Testis (tissue), 3 donors: ENCODE data around the gene CCNC. TPM values are rescaled to one million over a fixed set of nuclear protein-coding genes. Genes with fewer than 3 reads are reported as not detected.

Experiments
- DNase-seq: peaks from one replicate; pipeline ENCODE4 v3.0.0-alpha.2; 2019
- H3K27ac ChIP-seq, 2 donors: fragments of 200-600 bp; sonication (generic); one replicate each; pipeline ENCODE4 v1.5.1; 2019
- H3K27me3 ChIP-seq: fragments of 200-600 bp; sonication (generic); one replicate; pipeline ENCODE4 v1.5.1; 2019
- H3K36me3 ChIP-seq: fragments of 200-600 bp; sonication (generic); one replicate; pipeline ENCODE4 v1.5.1; 2017; ENCODE audit warnings: low read depth; ENCODE audit errors: missing control alignments
- H3K4me1 ChIP-seq: fragments of 200-600 bp; sonication (generic); one replicate; pipeline ENCODE4 v1.5.1; 2019
- H3K4me3 ChIP-seq, 2 donors: fragments of 200-600 bp; sonication (generic); one replicate each; pipeline ENCODE4 v1.5.1; 2017 to 2019
- H3K9me3 ChIP-seq: fragments of 200-600 bp; sonication (generic); one replicate; pipeline ENCODE4 v1.5.1; 2017
- POLR2A ChIP-seq: fragments of 450-650 bp; IDR thresholded peaks from one replicate; pipeline ENCODE4 v1.6.1; 2017; ENCODE audit warnings: antibody characterized with exemption, mild to moderate bottlenecking, moderate library complexity
- WGBS, 2 donors: methylation state at CpG; one replicate each; pipeline ENCODE4 v1.1.5; 2018; 5-methylcytosine and 5-hydroxymethylcytosine counted together
- intact Hi-C: fragments of 100-400 bp; cut with DNase I; formaldehyde crosslinking; loops from one replicate; pipeline ENCODE4 v1.15.1; 2023; ENCODE audit warnings: low total_unique reads
- polyA plus RNA-seq: library from polyadenylated mRNA; stranded (reverse); fragments of 350-450 nt; fragmentation: Illumina TruSeq; extraction: RNeasy Lipid Tissue Mini Kit (QIAGEN cat#74804); gene quantifications from one replicate; pipeline ENCODE4 v1.2.3, GENCODE V29; 2014; ENCODE audit warnings: low read depth, low replicate concordance; ENCODE audit not compliant: insufficient read depth
- total RNA-seq, 2 donors: library from RNA; depleted of rRNA; stranded (reverse); fragments of >200 nt; gene quantifications; one replicate each; pipeline ENCODE4 v1.2.3, GENCODE V29; 2016
- TF ChIP-seq, protein P1 (sequence below), 3 experiments: fragments of 450-650 bp in 2 of 3; fragments of 200-600 bp in 1 of 3; sonication (generic) in 1 of 3; IDR thresholded peaks; one replicate each; pipeline ENCODE4 v1.5.1; 2016 to 2019; ENCODE audit warnings: antibody characterized with exemption in 3 of 3, mild to moderate bottlenecking in 2 of 3, moderate library complexity in 1 of 3

The CCNC gene
- total and polyA plus RNA-seq, 3 donors from 2014 or later, result 22.6 to 27.8 (median 26.3) TPM

DNA sequence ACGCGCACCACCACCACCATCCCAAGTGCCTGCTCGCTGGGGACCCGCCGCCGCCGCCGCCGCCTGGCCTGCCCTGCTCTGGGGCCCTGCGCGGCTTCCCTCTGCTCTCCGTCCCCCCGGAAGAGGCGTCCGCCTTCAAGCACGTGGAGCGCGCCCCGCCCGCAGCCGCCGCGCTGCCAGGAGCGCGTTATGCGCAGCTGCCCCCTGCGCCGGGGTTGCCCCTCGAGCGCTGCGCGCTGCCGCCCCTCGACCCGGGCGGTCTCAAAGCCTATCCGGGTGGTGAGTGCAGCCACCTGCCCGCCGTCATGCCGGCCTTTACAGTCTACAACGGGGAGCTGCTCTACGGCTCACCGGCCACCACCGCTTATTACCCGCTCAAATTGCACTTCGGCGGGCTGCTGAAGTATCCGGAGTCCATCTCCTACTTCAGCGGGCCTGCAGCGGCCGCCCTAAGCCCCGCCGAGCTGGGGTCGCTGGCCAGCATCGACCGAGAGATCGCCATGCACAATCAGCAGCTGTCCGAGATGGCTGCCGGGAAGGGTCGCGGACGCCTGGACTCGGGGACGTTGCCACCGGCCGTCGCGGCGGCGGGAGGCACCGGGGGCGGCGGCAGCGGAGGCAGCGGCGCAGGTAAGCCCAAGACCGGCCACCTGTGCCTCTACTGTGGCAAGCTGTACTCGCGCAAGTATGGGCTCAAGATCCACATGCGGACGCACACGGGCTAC, 45.4 kb upstream of the CCNC start:
- peak overlapping the region; percentile 41 to 62 for H3K4me3 ChIP-seq
- WGBS, 2 donors, result 0 to 1% methylated on average over 20 to 57 of the region's 82 CpGs
- H3K9me3 ChIP-seq, result no peaks in the 10 kb centered on the region
- H3K27ac ChIP-seq, result no peak overlapping the region
- H3K36me3 ChIP-seq, result no peaks in the 10 kb centered on the region
- peaks cover 1% of the 10 kb centered on the region for H3K27me3 ChIP-seq
- intact Hi-C loops, result no loop called here
- DNase-seq, result no peak
- H3K4me1 ChIP-seq, result no peaks in the 10 kb centered on the region
- TF ChIP-seq POLR2A, result no peak
- TF ChIP-seq, protein P1, sequence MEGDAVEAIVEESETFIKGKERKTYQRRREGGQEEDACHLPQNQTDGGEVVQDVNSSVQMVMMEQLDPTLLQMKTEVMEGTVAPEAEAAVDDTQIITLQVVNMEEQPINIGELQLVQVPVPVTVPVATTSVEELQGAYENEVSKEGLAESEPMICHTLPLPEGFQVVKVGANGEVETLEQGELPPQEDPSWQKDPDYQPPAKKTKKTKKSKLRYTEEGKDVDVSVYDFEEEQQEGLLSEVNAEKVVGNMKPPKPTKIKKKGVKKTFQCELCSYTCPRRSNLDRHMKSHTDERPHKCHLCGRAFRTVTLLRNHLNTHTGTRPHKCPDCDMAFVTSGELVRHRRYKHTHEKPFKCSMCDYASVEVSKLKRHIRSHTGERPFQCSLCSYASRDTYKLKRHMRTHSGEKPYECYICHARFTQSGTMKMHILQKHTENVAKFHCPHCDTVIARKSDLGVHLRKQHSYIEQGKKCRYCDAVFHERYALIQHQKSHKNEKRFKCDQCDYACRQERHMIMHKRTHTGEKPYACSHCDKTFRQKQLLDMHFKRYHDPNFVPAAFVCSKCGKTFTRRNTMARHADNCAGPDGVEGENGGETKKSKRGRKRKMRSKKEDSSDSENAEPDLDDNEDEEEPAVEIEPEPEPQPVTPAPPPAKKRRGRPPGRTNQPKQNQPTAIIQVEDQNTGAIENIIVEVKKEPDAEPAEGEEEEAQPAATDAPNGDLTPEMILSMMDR (IDR thresholded peaks at IDR 0.05), result no peak

DNA sequence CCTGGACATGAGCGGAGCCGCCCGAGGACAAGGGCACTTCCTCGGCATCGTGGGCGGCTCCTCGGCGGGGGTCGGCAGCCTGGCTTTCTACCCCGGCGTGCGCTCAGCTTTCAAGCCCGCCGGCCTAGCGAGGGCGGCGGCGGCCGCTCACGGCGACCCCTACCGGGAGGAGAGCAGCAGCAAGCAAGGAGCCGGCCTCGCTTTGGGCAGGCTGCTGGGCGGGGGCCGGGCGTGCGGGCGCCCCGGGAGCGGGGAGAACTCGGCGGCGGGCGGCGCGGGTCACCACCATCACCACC, 44.9 kb upstream of the CCNC start:
- WGBS, 2 donors, result 0% methylated on average over 14 of the region's 37 CpGs; no CpG with 5 or more reads in 1 of the 2 donors

GRCh38 chr6:99612551-99613408, 44.3 kb upstream of the CCNC start:
- Histone ChIP-seq H3K9me3 (no peaks in the 10 kb centered on the region), H3K36me3 (no peaks in the 10 kb centered on the region), H3K27ac (no peak overlapping the region), H3K4me1 (no peaks in the 10 kb centered on the region), H3K4me3 (peak overlapping the region; percentile 41 to 62), H3K27me3 (peaks cover 3% of the 10 kb centered on the region)
- WGBS, 2 donors, result 7 to 11% methylated on average over 45 to 52 of the region's 56 CpGs
- TF ChIP-seq, protein P1 (IDR thresholded peaks at IDR 0.05), result no peak
- no peak for TF ChIP-seq POLR2A
- intact Hi-C loops, result no loop called here
- no peak for DNase-seq

More for the DNA sequence above, 44.9 kb upstream of the CCNC start:
- intact Hi-C loops, result no loop called here
- Histone ChIP-seq H3K4me3 (peak overlapping the region; percentile 41 to 62), H3K36me3 (no peaks in the 10 kb centered on the region), H3K27ac (no peak overlapping the region), H3K4me1 (no peaks in the 10 kb centered on the region), H3K9me3 (no peaks in the 10 kb centered on the region), H3K27me3 (peaks cover 3% of the 10 kb centered on the region)
- peak; percentile 58 for DNase-seq
- no peak for TF ChIP-seq POLR2A
- TF ChIP-seq, protein P1 (IDR thresholded peaks at IDR 0.05), result peak in 1 of 3 experiments; percentile 35

DNA sequence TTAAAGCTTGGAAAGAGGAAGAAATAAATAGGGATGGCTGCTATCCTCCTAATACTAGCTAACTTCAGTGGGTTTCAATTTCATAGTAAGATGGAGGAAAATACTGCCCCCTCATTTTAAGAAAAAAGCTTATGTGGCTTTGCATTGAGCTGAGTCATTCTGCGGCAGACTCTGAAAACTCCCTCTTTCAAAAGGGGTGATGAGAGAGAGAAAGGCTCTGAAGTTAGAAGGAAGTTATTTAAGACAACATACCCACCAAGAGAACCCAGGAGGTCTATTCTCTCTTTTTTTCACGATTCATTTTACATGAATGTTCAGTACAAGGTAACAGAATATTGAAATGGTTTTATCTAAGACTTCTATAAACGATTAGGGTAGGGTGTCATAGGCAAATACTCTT, 42.7 kb upstream of the CCNC start:
- no peaks in the 10 kb centered on the region for H3K4me1 ChIP-seq

More for the DNA sequence above, 42.7 kb upstream of the CCNC start:
- 23 to 24% methylated on average over 3 of the region's 3 CpGs for WGBS, 2 donors
- Histone ChIP-seq H3K27ac (no peak overlapping the region), H3K36me3 (no peaks in the 10 kb centered on the region), H3K9me3 (no peaks in the 10 kb centered on the region), H3K27me3 (peaks cover 3% of the 10 kb centered on the region), H3K4me3 (no peak overlapping the region)
- no peak for TF ChIP-seq POLR2A
- TF ChIP-seq, protein P1 (IDR thresholded peaks at IDR 0.05), result no peak
- DNase-seq, result no peak
- intact Hi-C loops, result no loop called here
